ENCODE results near the gene TMEM140.
"Not testable (repeated sequence)": the region's sequence is repeated elsewhere in the genome, so short reads cannot be mapped to it uniquely, and the experiment has no call there.

TMEM140 gene

GRCh38 chr7:135147899-135148721 lies at the start of gene TMEM140:
Gene TMEM140, plus strand, starts transcription at chr7:135148072. Its CDS starts 16,370 bp downstream, at chr7:135164442.
- no peak for DNase-seq

DNA sequence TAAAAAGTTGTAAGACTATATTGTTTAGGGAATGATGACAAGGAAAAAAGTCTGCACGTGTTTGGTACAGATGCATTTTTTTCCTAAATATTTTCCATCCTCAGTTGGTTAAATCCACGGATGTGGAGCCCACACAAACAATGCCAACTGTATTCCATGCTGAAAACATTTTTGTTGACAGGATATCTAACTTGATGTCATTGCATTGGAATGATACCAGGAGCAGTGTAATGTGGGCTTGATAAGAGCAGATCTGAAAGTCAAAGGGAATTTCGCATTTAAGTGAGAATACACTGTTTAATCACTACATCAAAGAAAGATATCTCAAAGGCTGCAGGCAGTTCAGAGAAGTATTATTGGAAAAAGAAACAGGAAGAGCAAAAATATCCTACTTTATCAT lies 49.5 kb upstream of the TMEM140 start:
- DNase-seq = no peak

DNA sequence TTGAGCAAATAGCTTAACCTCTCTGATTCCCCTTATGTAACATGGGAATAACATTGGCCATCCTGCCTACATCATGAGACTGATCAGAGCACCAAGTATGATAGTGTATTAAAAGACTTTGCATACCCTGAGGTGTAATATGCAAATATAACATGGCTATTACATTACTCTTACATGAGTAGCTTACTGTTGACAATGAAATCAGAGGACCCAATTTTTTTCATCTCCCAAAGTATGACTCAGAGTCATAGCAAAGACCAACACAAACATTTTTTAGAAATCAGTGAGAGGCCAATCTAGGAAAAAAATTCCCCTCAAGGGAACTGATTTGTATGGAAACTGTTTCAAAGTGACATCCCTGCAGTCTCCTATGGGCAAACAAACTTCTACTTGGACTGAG lies 47.0 kb upstream of the TMEM140 start:
- DNase-seq = no peak

DNA sequence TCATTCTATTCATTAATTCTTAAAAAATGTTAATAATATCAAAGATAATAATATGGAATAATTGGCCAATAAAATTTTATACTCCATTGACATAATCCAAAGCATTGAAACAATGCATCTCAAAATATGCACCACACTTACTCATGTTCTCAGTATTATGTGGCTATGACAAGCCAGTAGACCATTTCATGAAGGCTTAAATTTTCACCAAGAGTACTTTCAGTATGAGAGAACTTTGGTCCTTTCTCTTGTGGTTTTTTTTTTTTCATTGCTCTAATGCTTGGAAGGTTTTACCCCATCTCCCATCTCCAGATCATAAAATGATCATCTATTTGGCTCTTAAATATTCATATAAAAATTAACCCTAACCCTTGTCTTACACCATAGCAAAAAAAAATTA lies 45.5 kb upstream of the TMEM140 start:
- DNase-seq = no peak

DNA sequence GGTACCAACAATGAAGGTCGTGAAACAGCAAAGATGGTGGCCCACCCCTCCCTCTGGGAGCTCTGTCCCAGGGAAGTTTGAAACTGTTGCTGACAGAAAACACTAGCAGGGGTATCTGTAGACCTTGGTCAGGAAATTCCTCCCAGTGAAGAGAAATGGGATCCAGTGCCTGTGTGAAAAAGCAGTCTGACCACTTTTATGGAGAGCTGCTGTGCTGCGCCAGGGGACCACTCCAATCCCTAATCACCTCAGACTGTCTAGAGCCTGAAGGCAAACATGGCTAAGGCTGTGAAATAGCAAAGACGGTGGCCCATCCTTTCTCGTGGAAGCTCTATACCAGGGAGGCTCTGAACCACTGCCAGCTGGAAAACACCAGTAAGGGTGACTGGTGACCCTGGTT lies 38.3 kb upstream of the TMEM140 start:
- DNase-seq = no peak

DNA sequence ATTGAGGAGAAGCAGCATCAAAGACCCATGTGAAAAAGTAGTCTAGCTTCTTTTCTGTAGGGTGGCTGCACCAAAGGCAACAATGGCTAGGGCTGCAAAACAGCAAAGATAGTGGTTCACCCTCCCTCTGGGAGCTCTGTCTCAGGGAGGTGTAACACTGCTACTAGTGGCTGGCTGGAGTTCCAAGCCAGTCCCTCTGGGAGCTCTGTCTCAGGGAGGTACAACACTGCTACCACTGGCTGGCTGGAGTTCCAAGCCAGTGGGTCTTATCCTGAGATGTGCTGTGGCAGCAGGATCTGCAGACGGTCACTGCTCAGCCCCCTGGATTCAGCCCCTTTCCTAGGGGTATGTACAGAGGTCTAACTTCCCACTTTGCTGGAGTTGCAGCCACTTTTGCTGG lies 37.9 kb upstream of the TMEM140 start:
- DNase-seq = no peak

DNA sequence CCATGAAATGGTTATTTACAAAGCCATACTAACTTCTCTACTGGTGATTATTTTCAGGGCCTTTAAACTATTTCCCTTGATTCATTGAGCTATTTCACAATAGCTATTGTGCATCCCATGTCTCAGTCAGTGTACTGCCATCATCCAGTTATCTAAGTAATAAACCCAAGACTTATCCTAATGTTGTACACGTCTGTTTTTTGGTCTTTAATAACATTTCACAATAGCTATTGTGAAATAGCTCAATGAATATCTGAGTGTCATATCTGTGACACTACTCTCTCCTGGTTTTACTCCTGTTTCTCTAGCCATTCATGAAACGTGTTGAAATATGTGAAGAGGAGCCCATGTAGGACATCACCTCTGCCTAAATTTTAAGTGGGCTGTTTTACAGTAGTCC lies 36.5 kb upstream of the TMEM140 start:
- DNase-seq = no peak

GRCh38 chr7:135114622-135115021 lies 33.2 kb upstream of the TMEM140 start:
- DNase-seq = no peak

GRCh38 chr7:135117096-135117495 lies 30.8 kb upstream of the TMEM140 start:
- no peak for DNase-seq

GRCh38 chr7:135121868-135122267 lies 26.0 kb upstream of the TMEM140 start:
- DNase-seq = no peak

DNA sequence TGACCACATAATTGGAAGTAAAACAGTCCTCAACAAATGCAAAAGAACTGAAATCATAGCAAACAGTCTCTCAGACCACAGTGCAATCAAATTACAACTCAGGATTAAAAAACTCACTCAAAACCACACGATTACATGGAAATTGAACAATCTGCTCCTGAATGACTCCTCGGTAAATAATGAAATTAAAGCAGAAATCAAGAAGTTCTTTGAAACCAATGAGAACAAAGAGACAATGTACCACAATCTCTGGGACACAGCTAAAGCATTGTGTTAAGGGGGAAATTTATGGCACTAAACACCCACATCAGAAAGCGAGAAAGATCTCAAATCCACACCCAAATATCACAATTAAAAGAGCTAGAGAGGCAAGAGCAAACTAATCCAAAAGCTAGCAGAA lies 23.2 kb upstream of the TMEM140 start:
- DNase-seq = not testable (repeated sequence)

GRCh38 chr7:135128931-135129330 lies 18.9 kb upstream of the TMEM140 start:
- no peak for DNase-seq

DNA sequence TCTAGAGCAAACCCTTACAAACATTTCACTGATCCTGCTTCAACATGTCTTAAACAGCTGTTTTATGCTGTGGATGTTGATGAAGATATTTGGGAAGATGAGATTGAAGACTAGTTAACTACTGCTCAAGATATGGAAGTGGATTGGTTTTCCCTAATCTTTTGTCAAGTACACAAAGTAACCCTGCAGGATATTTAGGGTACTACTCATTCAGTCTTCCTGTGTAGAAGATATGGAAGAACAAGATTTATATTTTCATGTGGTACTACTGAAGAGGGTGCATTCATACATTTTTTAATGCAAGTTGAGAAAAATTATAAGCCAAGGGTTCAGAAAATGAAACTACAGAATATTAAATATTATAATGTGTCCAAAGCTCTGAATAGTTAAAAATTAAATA lies 18.3 kb upstream of the TMEM140 start:
- no peak for DNase-seq

- DNase-seq = no peak
Measured at GRCh38 chr7:135143885-135144668, 3.8 kb upstream of the TMEM140 start.

DNA sequence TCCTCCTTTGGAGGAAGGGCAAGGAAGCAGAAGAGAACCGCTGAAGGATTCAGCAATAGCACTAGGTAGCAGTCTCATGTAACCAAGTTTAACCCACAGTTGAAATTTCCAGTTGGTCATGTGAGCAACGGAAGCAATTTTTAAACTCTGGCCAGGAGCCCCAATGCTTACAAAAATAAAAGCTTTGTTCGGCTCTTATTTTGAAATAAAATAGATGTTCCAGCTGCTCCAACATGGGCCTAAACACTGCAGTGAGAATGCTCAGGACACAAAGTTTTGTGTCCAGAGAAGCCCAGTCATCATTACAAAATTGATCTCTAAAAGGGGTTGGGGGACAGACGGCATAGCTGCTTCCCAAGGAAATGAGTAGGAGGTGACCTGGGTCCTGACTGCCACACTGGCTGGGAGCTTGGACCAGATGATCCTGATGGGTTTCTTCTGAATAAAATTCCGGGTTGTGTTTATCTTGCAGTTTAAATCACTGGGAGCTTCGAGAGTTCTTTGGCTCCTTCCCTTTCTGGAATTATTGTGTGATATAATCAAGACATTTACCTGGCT lies 452 bp upstream of the TMEM140 start:
- no peak for DNase-seq

GRCh38 chr7:135150072-135150782 lies 2.4 kb downstream of the TMEM140 start:
- no peak for DNase-seq

- DNase-seq = no peak
Measured at GRCh38 chr7:135151132-135151531, 3.3 kb downstream of the TMEM140 start.

DNA sequence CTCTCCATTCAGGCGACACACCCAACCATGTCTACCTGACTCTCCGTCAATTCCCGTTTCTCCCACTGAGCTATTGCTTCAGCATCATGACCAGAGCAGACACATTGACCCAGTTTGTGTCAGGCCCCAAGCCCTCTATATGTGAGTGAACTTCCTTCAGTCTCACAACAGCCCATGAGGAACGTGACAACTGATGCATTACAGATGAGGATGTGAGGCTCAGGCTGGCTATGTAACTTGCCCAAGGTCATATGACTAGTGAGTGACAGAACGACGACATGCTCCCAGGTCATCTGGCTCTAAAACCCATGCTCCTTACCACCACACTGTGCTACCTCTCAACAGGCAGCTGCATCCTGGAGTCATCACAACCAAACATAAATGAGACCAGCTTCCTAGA lies 3.7 kb downstream of the TMEM140 start:
- DNase-seq = no peak

DNA sequence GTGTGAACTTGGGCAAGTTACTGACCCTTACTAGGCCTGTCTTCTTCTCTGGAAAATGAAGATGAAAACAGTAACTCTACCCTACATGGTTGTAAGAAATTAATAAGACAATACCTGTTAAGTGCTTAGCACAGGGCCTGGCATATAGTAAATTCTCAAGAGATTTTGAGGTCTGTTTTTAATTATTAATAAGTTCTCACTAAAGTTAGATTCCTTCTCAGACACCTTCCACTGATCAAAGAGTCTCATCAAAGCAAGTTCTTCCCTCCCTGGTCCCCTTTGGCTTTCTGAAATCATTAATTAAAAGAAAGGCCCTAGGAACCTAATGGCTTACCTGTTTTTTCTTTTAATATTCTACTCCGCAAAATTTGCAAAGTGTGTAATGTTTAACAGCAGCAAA lies 4.6 kb downstream of the TMEM140 start:
- no peak for DNase-seq

DNA sequence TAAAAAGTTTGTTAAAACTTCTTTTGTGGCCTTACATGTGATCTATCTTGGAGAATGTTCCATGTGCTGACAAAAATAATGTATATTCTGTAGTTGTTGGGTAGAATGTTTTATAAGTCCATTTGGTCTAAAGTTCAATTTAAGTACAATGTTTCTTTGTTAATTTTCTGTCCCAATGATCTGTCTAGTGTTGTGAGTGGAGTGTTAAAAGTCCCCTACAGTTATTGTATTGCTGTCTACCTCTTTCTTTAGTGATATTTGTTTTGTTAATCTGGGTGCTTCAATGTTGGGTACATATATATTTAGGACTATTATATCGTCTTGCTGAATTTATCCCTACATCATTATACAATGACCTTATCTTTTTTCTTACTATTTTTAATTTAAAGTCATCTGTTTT lies 6.9 kb downstream of the TMEM140 start:
- no peak for DNase-seq

- no peak for DNase-seq
Measured at GRCh38 chr7:135156290-135156689, 8.4 kb downstream of the TMEM140 start.

- DNase-seq = no peak
Measured at GRCh38 chr7:135158141-135158655, 10.3 kb downstream of the TMEM140 start.

DNA sequence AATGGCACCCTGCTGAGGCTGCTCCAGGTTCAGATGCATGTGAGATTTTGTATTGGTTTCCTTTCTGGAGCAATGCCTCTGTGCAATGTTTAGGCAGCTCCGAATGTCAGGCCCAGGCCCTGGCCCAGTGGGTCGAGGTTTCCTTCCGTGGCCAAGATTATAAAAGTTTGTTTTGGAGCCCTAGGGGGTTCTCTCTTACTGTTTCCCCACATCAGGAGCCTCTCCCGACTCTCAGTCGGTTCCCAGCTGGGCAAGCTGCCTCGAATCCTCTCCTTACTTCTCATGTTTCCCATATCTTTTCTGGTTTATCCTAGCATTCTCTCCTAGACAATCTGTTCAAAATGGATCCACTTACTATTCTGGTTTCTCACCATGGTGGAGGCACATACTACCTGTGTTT lies 11.0 kb downstream of the TMEM140 start:
- no peak for DNase-seq
